GM12892 (cell line): ENCODE data around the gene TMEM114.
A peak's percentile ranks its signal among the peaks of the same experiment; 100 is the strongest.
"Not testable (repeated sequence)": the region's sequence is repeated elsewhere in the genome, so short reads cannot be mapped to it uniquely, and the experiment has no call there.

Source experiments
- DNase-seq: peaks from one replicate; pipeline ENCODE4 v3.0.0; 2011; ENCODE audit not compliant: insufficient read length
- FAIRE-seq: peaks from 2 replicates; lab custom pipeline; 2011; peaks lifted over from hg19 to GRCh38; lab: Jason Lieb, UNC
- POLR2A ChIP-seq: IDR thresholded peaks from 2 replicates; pipeline ENCODE4 v1.6.1; 2011; ENCODE audit warnings: low read depth, low read length, control low read depth
- POLR2AphosphoS5 ChIP-seq: IDR thresholded peaks from 2 replicates; pipeline ENCODE4 v1.6.1; 2011; ENCODE audit warnings: low read depth, low read length, control low read depth
- TAF1 ChIP-seq: IDR thresholded peaks from 2 replicates; pipeline ENCODE4 v1.6.1; 2011; ENCODE audit warnings: low read depth, mild to moderate bottlenecking, control low read depth, low read length, borderline replicate concordance

The TMEM114 gene

GRCh38 chr16:8569650-8570346 is 20.5 kb downstream of the TMEM114 start:
- no peak for TF ChIP-seq TAF1
- TF ChIP-seq POLR2A = no peak
- TF ChIP-seq POLR2AphosphoS5 = no peak
- FAIRE-seq = no peak
- DNase-seq = no peak

DNA sequence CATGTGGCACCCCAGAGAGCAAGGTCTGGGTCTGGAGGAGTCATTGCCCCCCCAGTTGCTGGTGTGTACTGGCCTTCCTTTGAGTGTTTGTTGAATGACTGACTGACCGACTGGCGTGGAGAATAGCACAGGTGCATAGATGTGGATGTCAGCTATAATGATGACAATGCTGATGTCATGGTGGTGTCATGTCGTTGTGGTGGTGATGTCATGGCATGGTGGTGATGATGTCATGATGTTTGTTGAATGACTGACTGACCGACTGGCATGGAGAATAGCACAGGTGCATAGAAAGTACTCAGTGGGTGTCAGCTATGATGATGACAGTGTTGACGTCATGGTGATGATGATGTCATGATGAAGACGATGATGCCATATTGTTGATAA is 22.1 kb downstream of the TMEM114 start:
- no peak for TF ChIP-seq TAF1
- no peak for TF ChIP-seq POLR2AphosphoS5
- TF ChIP-seq POLR2A = no peak
- DNase-seq (no peak), FAIRE-seq (no peak)

GRCh38 chr16:8567355-8568230 is 22.7 kb downstream of the TMEM114 start:
- DNase-seq (peak; percentile 58), FAIRE-seq (peak; percentile 14)
- TF ChIP-seq TAF1 (no peak), POLR2A (no peak)

DNA sequence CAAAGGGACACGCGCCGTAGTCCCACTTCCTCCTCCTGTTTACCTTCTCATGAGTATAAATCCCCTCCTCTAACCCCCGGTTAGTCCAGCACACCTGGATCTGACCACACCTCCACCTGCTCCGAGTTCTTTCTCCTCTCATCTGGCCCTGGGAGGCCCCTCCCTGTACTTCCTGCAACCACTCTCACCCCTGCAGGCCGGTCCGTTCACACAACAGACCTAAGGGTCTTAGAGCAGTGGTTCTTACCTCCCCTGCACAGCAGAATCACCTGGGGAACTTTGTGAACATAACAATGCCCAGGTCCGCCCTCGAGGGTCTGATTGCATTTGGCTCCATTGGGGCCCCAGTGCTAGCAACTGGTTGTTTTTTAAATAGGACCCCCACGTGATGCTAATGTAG is 24.8 kb downstream of the TMEM114 start:
- DNase-seq (no peak), FAIRE-seq (no peak)
- TF ChIP-seq POLR2A (no peak), POLR2AphosphoS5 (no peak), TAF1 (no peak)

GRCh38 chr16:8564934-8565345 is 25.4 kb downstream of the TMEM114 start:
- no peak for FAIRE-seq
- DNase-seq = no peak
- TF ChIP-seq POLR2AphosphoS5 = no peak
- no peak for TF ChIP-seq POLR2A
- no peak for TF ChIP-seq TAF1

GRCh38 chr16:8563944-8564540 is 26.3 kb downstream of the TMEM114 start:
- FAIRE-seq, DNase-seq: not testable (repeated sequence)

GRCh38 chr16:8561496-8561895 is 28.8 kb downstream of the TMEM114 start:
- FAIRE-seq (no peak), DNase-seq (no peak)
- TF ChIP-seq POLR2AphosphoS5 (no peak), POLR2A (no peak), TAF1 (no peak)

DNA sequence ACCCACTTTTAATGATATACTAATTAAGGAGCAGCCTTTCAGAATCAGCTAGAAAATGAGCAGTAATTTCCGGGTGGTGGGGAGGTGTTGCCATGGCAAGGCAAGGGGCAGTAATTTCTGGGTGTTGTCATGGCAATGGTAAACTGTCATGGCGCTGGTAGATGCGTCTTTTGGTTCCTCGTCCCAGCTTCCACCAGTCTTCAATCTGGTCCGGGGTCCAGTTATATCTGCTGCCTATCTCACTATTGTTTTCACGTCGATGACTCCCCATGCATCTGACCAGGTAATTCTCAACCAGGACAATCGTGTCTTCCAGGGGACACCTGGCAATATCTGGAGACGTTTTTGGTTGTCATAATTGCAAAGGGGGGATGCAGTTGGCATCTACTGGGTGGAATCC is 34.9 kb downstream of the TMEM114 start:
- no peak for TF ChIP-seq TAF1
- FAIRE-seq (no peak), DNase-seq (no peak)

GRCh38 chr16:8554881-8555280 is 35.4 kb downstream of the TMEM114 start:
- TF ChIP-seq POLR2AphosphoS5 (no peak), POLR2A (no peak), TAF1 (no peak)
- DNase-seq (no peak), FAIRE-seq (no peak)

DNA sequence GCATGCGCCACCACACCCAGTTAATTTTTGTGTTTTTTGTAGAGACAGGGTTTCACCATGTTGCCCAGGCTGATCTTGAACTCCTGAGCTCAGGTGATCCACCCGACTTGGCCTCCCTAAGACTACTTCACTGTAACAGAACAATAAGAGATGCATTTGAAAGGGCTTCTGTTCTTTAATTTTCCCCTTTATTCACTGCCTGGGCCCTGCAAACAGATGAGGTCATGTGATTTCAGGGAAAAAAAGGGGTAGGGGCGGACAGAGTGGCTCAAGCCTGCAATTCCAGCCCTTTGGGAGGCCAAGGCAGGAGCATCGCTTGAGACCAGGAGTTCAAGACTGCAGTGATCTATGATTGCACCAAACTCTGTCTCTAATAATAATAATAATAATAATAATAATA is 36.3 kb downstream of the TMEM114 start:
- FAIRE-seq = no peak

DNA sequence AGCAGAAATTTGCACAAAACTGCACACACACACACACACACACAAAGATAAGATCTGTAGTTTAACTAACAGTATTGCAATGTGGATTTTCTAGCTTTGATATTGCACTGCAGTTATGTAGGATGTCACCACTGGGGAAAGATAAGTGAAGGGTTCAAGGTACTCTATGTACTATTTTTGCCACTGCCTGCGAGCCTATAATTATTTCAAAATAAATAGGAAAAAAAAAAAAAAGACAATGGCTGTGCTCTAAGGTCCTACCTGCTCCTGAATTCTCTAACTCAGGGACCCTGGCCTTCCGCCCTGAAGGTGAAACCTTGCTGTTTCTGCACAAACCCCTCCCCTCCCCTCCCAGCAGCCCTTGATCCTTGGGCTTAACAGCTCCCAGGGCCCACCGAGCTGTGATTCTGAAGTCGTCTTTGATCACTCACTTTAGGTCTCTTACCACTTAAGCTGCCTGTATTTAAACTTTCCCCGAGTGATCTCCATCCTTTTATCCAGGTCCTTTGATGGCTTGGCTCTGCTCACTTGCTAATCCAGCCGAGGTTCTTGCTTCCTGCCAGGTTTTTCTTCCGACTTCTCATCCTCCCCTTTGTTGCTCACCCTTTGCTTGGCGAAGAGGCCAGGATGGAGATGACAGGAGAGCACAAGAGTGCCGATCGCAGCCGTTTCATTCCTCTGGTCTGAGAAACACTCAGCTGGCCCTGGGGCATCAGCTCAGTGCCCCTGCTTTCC is 37.7 kb downstream of the TMEM114 start:
- FAIRE-seq (no peak), DNase-seq (no peak)
- TF ChIP-seq TAF1 (no peak), POLR2AphosphoS5 (no peak), POLR2A (no peak)

More for the DNA sequence above, 36.3 kb downstream of the TMEM114 start:
- no peak for TF ChIP-seq POLR2AphosphoS5
- no peak for TF ChIP-seq TAF1
- no peak for DNase-seq
